HEK293 (cell line): ENCODE data around the gene SUCLA2.

Source experiments
- CTCF ChIA-PET: fragments of 350-600 bp; formaldehyde crosslinking; extraction: SDS; loops from one replicate; lab custom pipeline; 2021; ENCODE audit warnings: antibody characterized with exemption; lab: Yijun Ruan, JAX
- POLR2A ChIA-PET: fragments of 300-600 bp; formaldehyde crosslinking; extraction: SDS; loops from one replicate; lab custom pipeline; 2020; ENCODE audit warnings: antibody characterized with exemption, inconsistent platforms; lab: Yijun Ruan, JAX
- H3K27ac ChIP-seq: fragments of 200-500 bp; sonication (Bioruptor generic); 2 replicates; pipeline ENCODE4 v1.5.1; 2014; ENCODE audit warnings: low read depth, low read length, control low read depth, inconsistent platforms; ENCODE audit errors: extremely low read depth
- H3K36me3 ChIP-seq, 2 experiments: fragments of 200-500 bp in 1 of 2; sonication (Bioruptor generic) in 1 of 2; 1 replicate in 1 of 2; 2 replicates in 1 of 2; pipeline ENCODE4 v1.5.1; 2014 to 2017; ENCODE audit warnings: inconsistent platforms in 2 of 2, low read length in 2 of 2; ENCODE audit not compliant: control insufficient read depth in 2 of 2, insufficient read depth in 1 of 2
- H3K4me1 ChIP-seq: fragments of 200-500 bp; sonication (Bioruptor generic); 2 replicates; pipeline ENCODE4 v1.5.1; 2014; ENCODE audit warnings: mild to moderate bottlenecking, low read length, inconsistent platforms; ENCODE audit not compliant: control insufficient read depth, insufficient read depth
- H3K4me3 ChIP-seq: 2 replicates; pipeline ENCODE4 v1.5.1; 2011; ENCODE audit warnings: low read depth, mild to moderate bottlenecking, control low read depth, low read length, moderate library complexity
- H3K9me3 ChIP-seq: fragments of 200-500 bp; sonication (Bioruptor generic); 2 replicates; pipeline ENCODE4 v1.5.1; 2014; ENCODE audit warnings: low read depth, low read length, inconsistent platforms; ENCODE audit not compliant: control insufficient read depth, insufficient read depth
- GLI4 ChIP-seq: fragments of 450-650 bp; formaldehyde crosslinking; IDR thresholded peaks from 2 replicates; pipeline ENCODE4 v1.5.1; 2016; ENCODE audit warnings: missing biosample characterization, missing genetic modification characterization
- KLF16 ChIP-seq: fragments of 450-650 bp; formaldehyde crosslinking; IDR thresholded peaks from 2 replicates; pipeline ENCODE4 v1.5.1; 2017; ENCODE audit warnings: missing biosample characterization, missing genetic modification characterization
- PRDM6 ChIP-seq: fragments of 450-650 bp; formaldehyde crosslinking; IDR thresholded peaks from 2 replicates; pipeline ENCODE4 v1.5.1; 2017; ENCODE audit warnings: missing biosample characterization, missing genetic modification characterization
- SP3 ChIP-seq: fragments of 450-650 bp; formaldehyde crosslinking; IDR thresholded peaks from 2 replicates; pipeline ENCODE4 v1.5.1; 2016; ENCODE audit warnings: missing biosample characterization, missing genetic modification characterization
- TCF7L2 ChIP-seq: IDR thresholded peaks from 2 replicates; pipeline ENCODE4 v1.6.1; 2011; ENCODE audit warnings: low read depth, mild to moderate bottlenecking, inconsistent platforms, low read length, moderate library complexity, borderline replicate concordance
- TSHZ1 ChIP-seq: fragments of 450-650 bp; formaldehyde crosslinking; IDR thresholded peaks from 2 replicates; pipeline ENCODE4 v1.5.1; 2016; ENCODE audit warnings: missing biosample characterization, missing genetic modification characterization, borderline replicate concordance
- ZBTB21 ChIP-seq: fragments of 450-650 bp; formaldehyde crosslinking; IDR thresholded peaks from 2 replicates; pipeline ENCODE4 v1.5.1; 2017; ENCODE audit warnings: missing biosample characterization, missing genetic modification characterization
- ZFHX2 ChIP-seq: fragments of 450-650 bp; formaldehyde crosslinking; conservative IDR thresholded peaks from 2 replicates; pipeline ENCODE4 v1.5.1; 2016; ENCODE audit warnings: missing biosample characterization, missing genetic modification characterization
- ZFP3 ChIP-seq: fragments of 450-650 bp; formaldehyde crosslinking; IDR thresholded peaks from 2 replicates; pipeline ENCODE4 v1.5.1; 2016; ENCODE audit warnings: low read depth, missing biosample characterization, missing genetic modification characterization
- ZNF157 ChIP-seq: fragments of 450-650 bp; formaldehyde crosslinking; IDR thresholded peaks from 2 replicates; pipeline ENCODE4 v1.5.1; 2016; ENCODE audit warnings: missing biosample characterization, missing genetic modification characterization
- ZNF221 ChIP-seq: fragments of 450-650 bp; formaldehyde crosslinking; IDR thresholded peaks from 2 replicates; pipeline ENCODE4 v1.5.1; 2017; ENCODE audit warnings: missing biosample characterization, missing genetic modification characterization, borderline replicate concordance
- ZNF239 ChIP-seq: fragments of 450-650 bp; formaldehyde crosslinking; IDR thresholded peaks from 2 replicates; pipeline ENCODE4 v1.5.1; 2016; ENCODE audit warnings: missing biosample characterization, missing genetic modification characterization
- ZNF274 ChIP-seq, 2 experiments: fragments of 200-500 bp in 1 of 2; fragments of 450-650 bp in 1 of 2; sonication (Bioruptor generic) in 1 of 2; formaldehyde crosslinking in 1 of 2; IDR thresholded peaks; 2 replicates each; pipeline versions ENCODE4 v1.5.1 to v1.6.1; 2014 to 2016; ENCODE audit warnings: borderline replicate concordance in 1 of 2, inconsistent platforms in 1 of 2, low read length in 1 of 2, missing biosample characterization in 1 of 2, missing genetic modification characterization in 1 of 2
- ZNF324 ChIP-seq: fragments of 450-650 bp; formaldehyde crosslinking; IDR thresholded peaks from 2 replicates; pipeline ENCODE4 v1.5.1; 2016; ENCODE audit warnings: missing biosample characterization, missing genetic modification characterization
- ZNF341 ChIP-seq: fragments of 450-650 bp; formaldehyde crosslinking; IDR thresholded peaks from 2 replicates; pipeline ENCODE4; 2016; ENCODE audit warnings: low read depth, missing biosample characterization, missing genetic modification characterization
- ZNF37A ChIP-seq: fragments of 450-650 bp; IDR thresholded peaks from 2 replicates; pipeline ENCODE4 v1.5.1; 2018; ENCODE audit warnings: missing biosample characterization, missing genetic modification characterization
- ZNF544 ChIP-seq: fragments of 450-650 bp; formaldehyde crosslinking; IDR thresholded peaks from 2 replicates; pipeline ENCODE4 v1.5.0; 2017; ENCODE audit warnings: missing biosample characterization, missing genetic modification characterization
- ZNF555 ChIP-seq: fragments of 450-650 bp; formaldehyde crosslinking; conservative IDR thresholded peaks from 2 replicates; pipeline ENCODE4 v1.5.1; 2017; ENCODE audit warnings: missing biosample characterization, mild to moderate bottlenecking, missing genetic modification characterization, inconsistent platforms
- ZNF768 ChIP-seq: fragments of 450-650 bp; formaldehyde crosslinking; IDR thresholded peaks from 2 replicates; pipeline ENCODE4 v1.5.1; 2018; ENCODE audit warnings: missing biosample characterization, mild to moderate bottlenecking, missing genetic modification characterization
- TF ChIP-seq, protein P1 (sequence below): fragments of 450-650 bp; formaldehyde crosslinking; IDR thresholded peaks from 2 replicates; pipeline ENCODE4 v1.5.1; 2017; ENCODE audit warnings: missing biosample characterization, missing genetic modification characterization
- TF ChIP-seq, protein P2 (sequence below): fragments of 450-650 bp; formaldehyde crosslinking; IDR thresholded peaks from 2 replicates; pipeline ENCODE4 v1.5.1; 2016; ENCODE audit warnings: missing biosample characterization, missing genetic modification characterization
- TF ChIP-seq, protein P3 (sequence below): fragments of 450-650 bp; formaldehyde crosslinking; IDR thresholded peaks from 2 replicates; pipeline ENCODE4 v1.5.1; 2016; ENCODE audit warnings: missing biosample characterization, missing genetic modification characterization

SUCLA2 gene

DNA sequence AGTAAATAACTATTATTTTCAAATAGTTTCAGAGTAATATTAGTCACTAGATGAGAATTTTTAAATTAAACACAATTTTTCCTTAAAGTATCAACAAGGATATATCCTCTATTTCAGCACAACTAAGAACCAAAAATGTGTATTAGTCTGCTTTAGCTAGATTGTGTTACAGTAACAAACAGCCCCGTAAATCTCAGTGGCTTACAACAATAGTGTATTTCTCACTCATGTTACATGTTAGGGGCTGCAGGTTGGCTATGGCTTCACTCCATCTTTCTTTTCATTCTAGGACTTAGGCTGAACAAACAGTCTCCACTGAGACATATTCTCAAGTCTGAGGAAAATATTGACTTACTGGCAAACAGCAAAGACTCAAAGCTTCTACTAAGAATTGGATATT lies 11.6 kb upstream of the SUCLA2 start:
- H3K9me3 ChIP-seq, result no peaks in the 10 kb centered on the region
- TF ChIP-seq ZNF341 (tag by site-specific recombination), result no peak
- no peak for TF ChIP-seq TCF7L2
- no peak for TF ChIP-seq ZNF157 (tag by site-specific recombination)
- no peak for TF ChIP-seq ZNF239 (tag by site-specific recombination)
- no peak for TF ChIP-seq TSHZ1 (tag by site-specific recombination)
- TF ChIP-seq ZBTB21, result no peak
- TF ChIP-seq PRDM6 (tag by site-specific recombination), result no peak
- TF ChIP-seq ZNF544, result no peak
- no peak for TF ChIP-seq ZNF768 (tag by site-specific recombination)
- TF ChIP-seq ZNF221, result no peak
- no peak for TF ChIP-seq ZNF274 (IDR thresholded peaks at IDR 0.05; ENCODE audit: low read length)
- no peak for TF ChIP-seq ZNF274 (tag by site-specific recombination; IDR thresholded peaks at IDR 0.05; ENCODE audit: borderline replicate concordance)
- TF ChIP-seq GLI4, result no peak
- TF ChIP-seq, protein P1, sequence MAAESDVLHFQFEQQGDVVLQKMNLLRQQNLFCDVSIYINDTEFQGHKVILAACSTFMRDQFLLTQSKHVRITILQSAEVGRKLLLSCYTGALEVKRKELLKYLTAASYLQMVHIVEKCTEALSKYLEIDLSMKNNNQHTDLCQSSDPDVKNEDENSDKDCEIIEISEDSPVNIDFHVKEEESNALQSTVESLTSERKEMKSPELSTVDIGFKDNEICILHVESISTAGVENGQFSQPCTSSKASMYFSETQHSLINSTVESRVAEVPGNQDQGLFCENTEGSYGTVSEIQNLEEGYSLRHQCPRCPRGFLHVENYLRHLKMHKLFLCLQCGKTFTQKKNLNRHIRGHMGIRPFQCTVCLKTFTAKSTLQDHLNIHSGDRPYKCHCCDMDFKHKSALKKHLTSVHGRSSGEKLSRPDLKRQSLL (tag by site-specific recombination), result no peak
- no peaks in the 10 kb centered on the region for H3K36me3 ChIP-seq
- ChIA-PET CTCF (no interaction called here), POLR2A (interaction anchor here (1.7 kb wide), 1 partner anchor 11 kb away, joined by 6 read pairs; the partner anchor contains the start of gene SUCLA2)
- H3K27ac ChIP-seq, result no peak overlapping the region
- H3K4me3 ChIP-seq, result no peak overlapping the region
- H3K4me1 ChIP-seq, result no peaks in the 10 kb centered on the region

DNA sequence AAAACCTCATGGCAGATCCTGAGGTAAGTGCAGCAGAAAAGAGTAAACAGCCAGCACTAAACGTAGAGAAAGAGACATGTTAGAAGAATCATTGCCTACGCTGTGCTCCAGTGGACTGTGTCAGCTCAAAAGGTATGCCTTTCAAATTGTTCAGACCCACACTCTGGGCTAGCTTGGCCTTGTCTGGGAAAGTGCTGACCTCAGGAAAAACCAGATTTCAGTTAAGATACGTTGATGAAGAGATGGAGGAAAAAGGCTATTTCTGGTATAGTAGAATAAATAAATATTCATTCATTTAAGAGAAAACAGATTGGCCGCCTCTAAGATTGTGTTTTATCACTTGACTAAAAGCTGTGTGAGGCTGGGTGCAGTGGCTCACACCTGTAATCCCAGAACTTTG lies 9.6 kb upstream of the SUCLA2 start:
- Histone ChIP-seq H3K9me3 (no peaks in the 10 kb centered on the region), H3K36me3 (no peaks in the 10 kb centered on the region), H3K4me3 (no peak overlapping the region), H3K4me1 (no peaks in the 10 kb centered on the region), H3K27ac (no peak overlapping the region)
- ChIA-PET CTCF (interaction anchor here (1.0 kb wide), 1 partner anchor 27 kb away, joined by 3 read pairs; the partner anchor contains the start of gene NUDT15), POLR2A (no interaction called here)
- no peak for TF ChIP-seq SP3 (tag by site-specific recombination)
- TF ChIP-seq ZNF555 (tag by site-specific recombination), result no peak
- TF ChIP-seq, protein P2, sequence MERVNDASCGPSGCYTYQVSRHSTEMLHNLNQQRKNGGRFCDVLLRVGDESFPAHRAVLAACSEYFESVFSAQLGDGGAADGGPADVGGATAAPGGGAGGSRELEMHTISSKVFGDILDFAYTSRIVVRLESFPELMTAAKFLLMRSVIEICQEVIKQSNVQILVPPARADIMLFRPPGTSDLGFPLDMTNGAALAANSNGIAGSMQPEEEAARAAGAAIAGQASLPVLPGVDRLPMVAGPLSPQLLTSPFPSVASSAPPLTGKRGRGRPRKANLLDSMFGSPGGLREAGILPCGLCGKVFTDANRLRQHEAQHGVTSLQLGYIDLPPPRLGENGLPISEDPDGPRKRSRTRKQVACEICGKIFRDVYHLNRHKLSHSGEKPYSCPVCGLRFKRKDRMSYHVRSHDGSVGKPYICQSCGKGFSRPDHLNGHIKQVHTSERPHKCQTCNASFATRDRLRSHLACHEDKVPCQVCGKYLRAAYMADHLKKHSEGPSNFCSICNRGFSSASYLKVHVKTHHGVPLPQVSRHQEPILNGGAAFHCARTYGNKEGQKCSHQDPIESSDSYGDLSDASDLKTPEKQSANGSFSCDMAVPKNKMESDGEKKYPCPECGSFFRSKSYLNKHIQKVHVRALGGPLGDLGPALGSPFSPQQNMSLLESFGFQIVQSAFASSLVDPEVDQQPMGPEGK (tag by site-specific recombination), result no peak
- TF ChIP-seq ZNF37A (tag by site-specific recombination), result no peak
- no peak for TF ChIP-seq ZFHX2 (tag by site-specific recombination)
- TF ChIP-seq, protein P3, sequence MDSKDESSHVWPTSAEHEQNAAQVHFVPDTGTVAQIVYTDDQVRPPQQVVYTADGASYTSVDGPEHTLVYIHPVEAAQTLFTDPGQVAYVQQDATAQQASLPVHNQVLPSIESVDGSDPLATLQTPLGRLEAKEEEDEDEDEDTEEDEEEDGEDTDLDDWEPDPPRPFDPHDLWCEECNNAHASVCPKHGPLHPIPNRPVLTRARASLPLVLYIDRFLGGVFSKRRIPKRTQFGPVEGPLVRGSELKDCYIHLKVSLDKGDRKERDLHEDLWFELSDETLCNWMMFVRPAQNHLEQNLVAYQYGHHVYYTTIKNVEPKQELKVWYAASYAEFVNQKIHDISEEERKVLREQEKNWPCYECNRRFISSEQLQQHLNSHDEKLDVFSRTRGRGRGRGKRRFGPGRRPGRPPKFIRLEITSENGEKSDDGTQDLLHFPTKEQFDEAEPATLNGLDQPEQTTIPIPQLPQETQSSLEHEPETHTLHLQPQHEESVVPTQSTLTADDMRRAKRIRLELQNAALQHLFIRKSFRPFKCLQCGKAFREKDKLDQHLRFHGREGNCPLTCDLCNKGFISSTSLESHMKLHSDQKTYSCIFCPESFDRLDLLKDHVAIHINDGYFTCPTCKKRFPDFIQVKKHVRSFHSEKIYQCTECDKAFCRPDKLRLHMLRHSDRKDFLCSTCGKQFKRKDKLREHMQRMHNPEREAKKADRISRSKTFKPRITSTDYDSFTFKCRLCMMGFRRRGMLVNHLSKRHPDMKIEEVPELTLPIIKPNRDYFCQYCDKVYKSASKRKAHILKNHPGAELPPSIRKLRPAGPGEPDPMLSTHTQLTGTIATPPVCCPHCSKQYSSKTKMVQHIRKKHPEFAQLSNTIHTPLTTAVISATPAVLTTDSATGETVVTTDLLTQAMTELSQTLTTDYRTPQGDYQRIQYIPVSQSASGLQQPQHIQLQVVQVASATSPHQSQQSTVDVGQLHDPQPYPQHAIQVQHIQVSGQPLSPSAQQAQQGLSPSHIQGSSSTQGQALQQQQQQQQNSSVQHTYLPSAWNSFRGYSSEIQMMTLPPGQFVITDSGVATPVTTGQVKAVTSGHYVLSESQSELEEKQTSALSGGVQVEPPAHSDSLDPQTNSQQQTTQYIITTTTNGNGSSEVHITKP (tag by site-specific recombination), result no peak
- no peak for TF ChIP-seq KLF16 (tag by site-specific recombination)
- no peak for TF ChIP-seq ZNF324
- no peak for TF ChIP-seq ZFP3 (tag by site-specific recombination)
- TF ChIP-seq ZNF768 (tag by site-specific recombination), result no peak
